GM19455 (cell line): ENCODE measurements around the gene C12orf54.
"Not testable (repeated sequence)": the region's sequence is repeated elsewhere in the genome, so short reads cannot be mapped to it uniquely, and the experiment has no call there.

ENCODE experiments used
- ATAC-seq: cut with Tn5 transposase; IDR thresholded peaks from one replicate; pipeline ENCODE4 v1.9.1; 2021; ENCODE audit not compliant: unreplicated experiment

C12orf54 gene

GRCh38 chr12:48482198-48482597, at the start of gene C12orf54:
C12orf54 (plus strand) TSS chr12:48482498; CDS start chr12:48483297, 799 bp downstream.
- ATAC-seq, result no peak

DNA sequence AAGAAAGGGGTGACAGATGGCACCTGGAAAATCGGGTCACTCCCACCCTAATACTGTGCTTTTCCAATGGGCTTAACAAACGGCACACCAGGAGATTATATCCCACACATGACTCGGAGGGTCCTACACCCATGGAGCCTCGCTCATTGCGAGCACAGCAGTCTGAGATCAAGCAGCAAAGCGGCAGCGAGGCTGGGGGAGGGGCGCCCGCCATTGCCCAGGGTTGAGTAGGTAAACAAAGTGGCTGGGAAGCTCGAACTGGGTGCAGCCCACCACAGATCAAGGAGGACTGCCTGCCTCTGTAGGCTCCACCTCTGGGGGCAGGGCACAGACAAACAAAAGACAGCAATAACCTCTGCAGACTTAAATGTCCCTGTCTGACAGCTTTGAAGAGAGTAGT, 48.3 kb upstream of the C12orf54 start:
- ATAC-seq, result not testable (repeated sequence)

DNA sequence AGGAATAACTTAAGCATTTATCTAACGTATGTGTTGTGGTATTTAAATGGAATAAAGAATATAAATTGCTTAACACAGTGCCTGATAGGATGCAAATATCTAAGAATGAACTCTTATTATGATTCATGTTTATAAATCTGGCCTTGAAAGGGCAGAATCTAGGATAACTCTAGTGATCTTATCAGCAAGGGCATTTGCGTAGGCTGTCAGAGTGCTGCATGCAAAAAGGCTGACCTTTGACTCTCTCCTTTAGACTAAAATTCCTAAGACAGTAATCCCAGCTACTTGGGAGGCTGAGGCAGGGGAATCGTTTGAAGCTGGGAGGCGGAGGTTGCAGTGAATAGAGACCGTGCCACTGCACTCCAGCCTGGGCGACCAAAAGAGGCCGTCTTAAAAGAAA, 41.2 kb upstream of the C12orf54 start:
- no peak for ATAC-seq

DNA sequence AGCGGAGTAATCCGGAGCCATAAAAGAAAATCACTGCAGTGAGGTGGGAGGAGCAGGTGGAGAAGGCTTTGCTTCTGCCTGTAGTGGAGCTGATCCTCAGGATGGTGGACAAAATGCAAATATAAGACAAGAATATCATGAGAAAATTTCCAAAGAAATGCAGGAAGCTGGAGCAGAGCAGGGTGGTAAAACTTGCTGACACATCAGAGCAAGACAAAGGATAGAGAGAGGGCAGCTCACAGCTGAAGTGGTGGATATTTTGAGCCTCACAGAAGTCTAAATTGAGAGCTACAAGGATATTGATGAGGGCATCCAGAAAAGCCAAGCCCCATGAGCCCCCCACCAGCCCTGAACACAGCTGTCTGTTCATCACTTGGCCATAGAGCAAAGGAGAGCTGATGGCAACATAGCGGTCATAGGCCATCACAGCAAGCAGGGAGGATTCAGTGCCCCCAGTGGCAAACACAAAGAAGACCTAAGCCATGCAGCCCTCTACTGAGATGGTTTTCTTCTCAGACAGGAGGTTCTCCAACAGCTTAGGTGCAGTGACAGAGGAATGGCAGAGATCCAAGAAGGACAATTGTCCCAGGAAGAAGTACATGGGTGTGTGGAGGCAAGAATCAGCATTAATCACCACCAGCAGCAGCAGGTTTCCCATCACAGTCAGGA, 40.0 kb upstream of the C12orf54 start:
- ATAC-seq, result no peak

DNA sequence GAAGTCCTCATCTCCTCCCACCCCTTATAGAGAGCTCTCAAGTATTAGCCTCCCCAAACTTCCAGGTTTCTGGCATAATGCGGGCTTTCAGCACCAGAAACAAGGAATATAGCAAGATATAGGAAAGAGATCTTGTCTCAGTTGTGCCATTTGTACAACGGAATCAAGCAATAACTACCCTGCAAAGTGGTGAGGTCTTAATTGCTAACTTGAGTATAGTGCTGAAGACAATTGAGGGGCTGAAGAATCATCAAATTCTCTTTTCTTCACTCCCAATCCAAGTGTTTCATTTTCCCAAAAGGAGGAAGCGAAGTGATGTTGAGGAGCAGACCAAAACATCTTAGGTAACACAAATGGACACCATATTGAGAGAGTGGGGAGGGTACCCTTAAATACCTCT, 36.8 kb upstream of the C12orf54 start:
- no peak for ATAC-seq

GRCh38 chr12:48446161-48446776, 36.0 kb upstream of the C12orf54 start:
- no peak for ATAC-seq

- ATAC-seq, result no peak
These were observed 34.5 kb upstream of the C12orf54 start for GRCh38 chr12:48447755-48448154.

- no peak for ATAC-seq
These were observed 30.9 kb upstream of the C12orf54 start for GRCh38 chr12:48451372-48451771.

GRCh38 chr12:48452961-48453360, 29.3 kb upstream of the C12orf54 start:
- not testable (repeated sequence) for ATAC-seq

GRCh38 chr12:48454667-48455066, 27.6 kb upstream of the C12orf54 start:
- no peak for ATAC-seq

DNA sequence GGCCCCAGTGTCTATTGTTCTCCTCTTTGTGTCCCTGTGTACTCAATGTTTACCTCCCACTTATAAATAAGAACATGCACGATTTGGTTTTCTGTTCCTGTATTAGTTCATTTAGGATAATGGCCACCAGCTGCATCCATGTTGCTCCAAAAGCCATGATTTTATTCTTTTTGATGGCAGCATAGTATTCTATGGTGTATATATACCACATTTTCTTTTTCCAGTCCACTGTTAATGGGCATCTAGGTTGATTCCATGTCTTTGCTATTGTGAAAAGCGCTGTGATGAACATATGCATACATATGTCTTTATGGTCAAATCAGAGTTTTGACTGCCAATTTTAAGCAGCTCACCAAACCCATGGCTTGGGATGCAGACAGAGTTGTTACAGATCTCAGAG, 27.2 kb upstream of the C12orf54 start:
- no peak for ATAC-seq

- ATAC-seq, result no peak
These were observed 23.0 kb upstream of the C12orf54 start for GRCh38 chr12:48459259-48459658.

- not testable (repeated sequence) for ATAC-seq
These were observed 13.3 kb upstream of the C12orf54 start for GRCh38 chr12:48469027-48469426.

- no peak for ATAC-seq
These were observed 10.0 kb upstream of the C12orf54 start, which contains the start of gene ANP32D for GRCh38 chr12:48472259-48472658. ANP32D (plus strand) TSS chr12:48472559; CDS start chr12:48472665, 106 bp downstream.

DNA sequence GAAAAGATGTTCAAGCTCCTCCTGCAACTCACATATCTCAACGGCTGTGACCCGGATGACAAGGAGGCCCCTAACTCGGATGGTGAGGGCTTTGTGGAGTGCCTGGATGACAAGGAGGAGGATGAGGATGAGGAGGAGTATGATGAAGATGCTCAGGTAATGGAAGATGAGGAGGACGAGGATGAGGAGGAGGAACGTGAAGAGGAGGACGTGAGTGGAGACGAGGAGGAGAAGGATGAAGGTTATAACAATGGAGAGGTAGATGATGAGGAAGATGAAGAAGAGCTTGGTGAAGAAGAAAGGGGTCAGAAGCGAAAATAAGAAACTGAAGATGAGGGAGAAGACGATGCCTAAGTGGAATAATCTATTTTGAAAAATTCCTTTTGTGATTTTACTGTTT, 9.2 kb upstream of the C12orf54 start:
- ATAC-seq, result no peak

DNA sequence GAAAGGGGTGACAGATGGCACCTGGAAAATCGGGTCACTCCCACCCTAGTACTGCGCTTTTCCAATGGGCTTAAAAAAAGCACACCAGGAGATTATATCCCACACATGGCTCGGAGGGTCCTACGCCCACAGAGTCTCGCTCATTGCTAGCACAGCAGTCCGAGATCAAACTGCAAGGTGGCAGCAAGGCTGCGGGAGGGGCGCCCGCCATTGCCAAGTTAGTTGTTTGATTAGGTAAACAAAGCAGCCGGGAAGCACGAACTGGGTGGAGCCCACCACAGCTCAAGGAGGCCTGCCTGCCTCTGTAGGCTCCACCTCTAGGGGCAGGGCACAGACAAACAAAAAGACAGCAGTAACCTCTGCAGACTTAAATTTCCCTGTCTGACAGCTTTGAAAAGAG, 7.8 kb upstream of the C12orf54 start:
- not testable (repeated sequence) for ATAC-seq

- ATAC-seq, result no peak
These were observed 632 bp downstream of the C12orf54 start for GRCh38 chr12:48482930-48483329.

GRCh38 chr12:48486261-48486660, 4.0 kb downstream of the C12orf54 start:
- no peak for ATAC-seq

DNA sequence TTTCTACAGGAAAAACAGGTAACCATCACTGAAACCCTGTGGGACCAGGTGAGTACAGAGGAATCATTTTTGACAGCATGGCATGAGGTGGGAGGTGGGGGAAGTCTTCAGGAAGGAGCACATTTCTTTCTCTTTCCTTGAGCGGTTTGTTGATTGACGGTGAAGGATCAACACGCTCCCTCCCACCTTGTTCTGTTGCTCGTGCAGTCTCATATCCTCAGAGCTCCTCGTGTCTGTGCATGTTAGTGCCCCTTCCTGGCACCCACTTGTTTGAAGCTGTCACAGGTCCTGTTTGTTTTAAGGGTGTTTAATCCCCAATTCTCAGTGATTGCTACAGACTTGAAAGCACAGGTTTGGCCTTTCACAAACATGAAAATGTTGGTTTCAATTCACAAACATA, 4.4 kb downstream of the C12orf54 start:
- no peak for ATAC-seq

GRCh38 chr12:48489012-48489411, 6.7 kb downstream of the C12orf54 start:
- ATAC-seq, result peak; percentile 95

GRCh38 chr12:48489456-48489855, 7.2 kb downstream of the C12orf54 start:
- ATAC-seq, result not testable (repeated sequence)

DNA sequence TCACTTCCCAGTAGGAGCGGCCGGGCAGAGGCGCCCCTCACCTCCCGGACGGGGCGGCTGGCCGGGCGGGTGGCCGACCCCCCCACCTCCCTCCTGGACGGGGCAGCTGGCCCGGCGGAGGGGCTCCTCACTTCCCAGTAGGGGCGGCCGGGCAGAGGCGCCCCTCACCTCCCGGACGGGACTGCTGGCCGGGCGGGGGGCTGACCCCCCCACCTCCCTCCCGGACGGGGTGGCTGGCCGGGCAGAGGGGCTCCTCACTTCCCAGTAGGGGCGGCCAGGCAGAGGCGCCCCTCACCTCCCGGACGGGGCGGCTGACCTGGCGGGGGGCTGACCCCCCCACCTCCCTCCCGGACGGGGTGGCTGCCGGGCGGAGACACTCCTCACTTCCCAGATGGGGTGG, 18.0 kb downstream of the C12orf54 start:
- not testable (repeated sequence) for ATAC-seq

DNA sequence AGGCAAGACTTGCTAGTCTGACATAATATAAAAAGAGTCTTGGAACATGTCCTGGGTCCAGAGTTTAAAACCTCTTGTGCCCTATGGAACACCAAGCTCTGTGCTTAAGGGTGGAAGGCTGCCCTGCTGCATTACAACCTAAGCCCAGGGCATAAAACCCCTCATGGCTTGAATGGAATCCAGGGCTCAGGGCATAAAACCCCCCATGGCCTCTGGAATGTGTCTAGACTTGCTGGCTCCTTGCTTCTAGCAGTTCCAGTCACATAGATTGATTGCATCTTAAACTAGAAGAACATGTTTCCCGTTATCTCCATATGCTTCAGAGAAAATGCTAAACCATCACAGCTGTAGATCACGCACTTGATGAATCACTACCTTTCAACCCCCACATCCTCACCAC, 24.5 kb downstream of the C12orf54 start:
- ATAC-seq, result not testable (repeated sequence)
